ENCODE results near the gene NUMBL.

The NUMBL gene

GRCh38 chr19:40666803-40667438 lies 23.5 kb downstream of the NUMBL start:
- WGBS (ENCODE audit: insufficient coverage): 97% methylated on average over 6 of the region's 14 CpGs
- Histone ChIP-seq H3K27me3 (replicated peaks in 2 of 5; ENCODE audit: control insufficient read depth in 4 of 5, insufficient read depth in 5 of 5, low read length in 4 of 5) (no peaks in the 10 kb centered on the region), H3K27ac (ENCODE audit: insufficient read depth in 1 of 2, low read depth in 1 of 2, low read length in 2 of 2, poor library complexity in 1 of 2, severe bottlenecking in 2 of 2) (no peak overlapping the region), H3K9me3 (ENCODE audit: control extremely low read depth in 1 of 5, control insufficient read depth in 4 of 5, insufficient read depth in 2 of 5, low read depth in 1 of 5, low read length in 4 of 5) (peaks cover 0 to 16% (median 7%) of the 10 kb centered on the region in 5 experiments), H3K4me1 (ENCODE audit: control extremely low read depth in 1 of 4, control insufficient read depth in 4 of 4, insufficient read depth in 4 of 4, low read length in 3 of 4) (peaks cover 0 to 17% (median 12%) of the 10 kb centered on the region in 4 experiments), H3K4me3 (ENCODE audit: control insufficient read depth in 1 of 7, extremely low read depth in 1 of 7, insufficient read depth in 4 of 7, low read depth in 2 of 7, low read length in 6 of 7) (no peak overlapping the region), H3K36me3 (ENCODE audit: control insufficient read depth in 4 of 4, insufficient read depth in 4 of 4, low read length in 3 of 4) (peaks cover 18 to 50% (median 31%) of the 10 kb centered on the region in 4 experiments)
- DNase-seq: no peak
- CTCF ChIA-PET: no interaction called here
- POLR2A ChIA-PET: no interaction called here

- POLR2A ChIA-PET: interaction anchor here (1.0 to 1.8 kb wide), 2 partner anchors 27 to 114 kb away, joined by 3 to 6 read pairs; partner anchors contain the start of genes NUMBL and RAB4B
- Histone ChIP-seq H3K9me3 (ENCODE audit: control extremely low read depth in 1 of 5, control insufficient read depth in 4 of 5, insufficient read depth in 2 of 5, low read depth in 1 of 5, low read length in 4 of 5) (peaks cover 0 to 3% (median 0%) of the 10 kb centered on the region in 5 experiments), H3K27me3 (replicated peaks in 2 of 5; ENCODE audit: control insufficient read depth in 4 of 5, insufficient read depth in 5 of 5, low read length in 4 of 5) (no peaks in the 10 kb centered on the region), H3K27ac (ENCODE audit: insufficient read depth in 1 of 2, low read depth in 1 of 2, low read length in 2 of 2, poor library complexity in 1 of 2, severe bottlenecking in 2 of 2) (peak overlapping the region in 1 of 2 experiments; percentile 66), H3K4me1 (ENCODE audit: control extremely low read depth in 1 of 4, control insufficient read depth in 4 of 4, insufficient read depth in 4 of 4, low read length in 3 of 4) (peaks cover 0 to 17% (median 12%) of the 10 kb centered on the region in 4 experiments), H3K4me3 (ENCODE audit: control insufficient read depth in 1 of 7, extremely low read depth in 1 of 7, insufficient read depth in 4 of 7, low read depth in 2 of 7, low read length in 6 of 7) (peak overlapping the region; percentile 61 to 84 (median 72)), H3K36me3 (ENCODE audit: control insufficient read depth in 4 of 4, insufficient read depth in 4 of 4, low read length in 3 of 4) (peaks cover 5 to 22% (median 9%) of the 10 kb centered on the region in 4 experiments)
- CTCF ChIA-PET: interaction anchor here (0.6 to 3.5 kb wide), 18 partner anchors 7 to 200 kb away, joined by 3 to 20 read pairs (median 4); partner anchors contain the start of genes EGLN2 and NUMBL
- WGBS (ENCODE audit: insufficient coverage): 57% methylated on average over 13 of the region's 24 CpGs
- DNase-seq: peak in 2 of 3 donors; percentile 48 to 50
Observed at GRCh38 chr19:40663695-40664692, 26.5 kb downstream of the NUMBL start.

GRCh38 chr19:40662925-40663694 lies 27.3 kb downstream of the NUMBL start:
- H3K27ac ChIP-seq (ENCODE audit: insufficient read depth in 1 of 2, low read depth in 1 of 2, low read length in 2 of 2, poor library complexity in 1 of 2, severe bottlenecking in 2 of 2): peak overlapping the region in 1 of 2 experiments; percentile 66
- no peaks in the 10 kb centered on the region for H3K9me3 ChIP-seq (ENCODE audit: control extremely low read depth in 1 of 5, control insufficient read depth in 4 of 5, insufficient read depth in 2 of 5, low read depth in 1 of 5, low read length in 4 of 5)
- ChIA-PET CTCF (interaction anchor here (0.6 to 3.5 kb wide), 16 partner anchors 8 to 201 kb away, joined by 3 to 20 read pairs (median 4); partner anchors contain the start of gene NUMBL), POLR2A (interaction anchor here (0.6 to 1.8 kb wide), 4 partner anchors 28 to 115 kb away, joined by 3 to 6 read pairs (median 3); partner anchors contain the start of genes NUMBL and RAB4B)
- 0% methylated on average over 52 of the region's 60 CpGs for WGBS (ENCODE audit: insufficient coverage)
- peaks cover 0 to 17% (median 12%) of the 10 kb centered on the region in 4 experiments for H3K4me1 ChIP-seq (ENCODE audit: control extremely low read depth in 1 of 4, control insufficient read depth in 4 of 4, insufficient read depth in 4 of 4, low read length in 3 of 4)
- peaks cover 0 to 13% (median 2%) of the 10 kb centered on the region in 4 experiments for H3K36me3 ChIP-seq (ENCODE audit: control insufficient read depth in 4 of 4, insufficient read depth in 4 of 4, low read length in 3 of 4)
- no peaks in the 10 kb centered on the region for H3K27me3 ChIP-seq (replicated peaks in 2 of 5; ENCODE audit: control insufficient read depth in 4 of 5, insufficient read depth in 5 of 5, low read length in 4 of 5)
- peak overlapping the region; percentile 61 to 84 (median 72) for H3K4me3 ChIP-seq (ENCODE audit: control insufficient read depth in 1 of 7, extremely low read depth in 1 of 7, insufficient read depth in 4 of 7, low read depth in 2 of 7, low read length in 6 of 7)
- DNase-seq: peak; percentile 86 to 92 (median 91)

GRCh38 chr19:40661616-40662015 lies 28.8 kb downstream of the NUMBL start:
- Histone ChIP-seq H3K36me3 (ENCODE audit: control insufficient read depth in 4 of 4, insufficient read depth in 4 of 4, low read length in 3 of 4) (no peaks in the 10 kb centered on the region), H3K27ac (ENCODE audit: insufficient read depth in 1 of 2, low read depth in 1 of 2, low read length in 2 of 2, poor library complexity in 1 of 2, severe bottlenecking in 2 of 2) (no peak overlapping the region), H3K27me3 (replicated peaks in 2 of 5; ENCODE audit: control insufficient read depth in 4 of 5, insufficient read depth in 5 of 5, low read length in 4 of 5) (peaks cover 0 to under 1% (median 0%) of the 10 kb centered on the region in 5 experiments), H3K4me3 (ENCODE audit: control insufficient read depth in 1 of 7, extremely low read depth in 1 of 7, insufficient read depth in 4 of 7, low read depth in 2 of 7, low read length in 6 of 7) (no peak overlapping the region), H3K4me1 (ENCODE audit: control extremely low read depth in 1 of 4, control insufficient read depth in 4 of 4, insufficient read depth in 4 of 4, low read length in 3 of 4) (peaks cover 0 to 16% (median 12%) of the 10 kb centered on the region in 4 experiments), H3K9me3 (ENCODE audit: control extremely low read depth in 1 of 5, control insufficient read depth in 4 of 5, insufficient read depth in 2 of 5, low read depth in 1 of 5, low read length in 4 of 5) (no peaks in the 10 kb centered on the region)
- ChIA-PET CTCF (interaction anchor here (1.2 to 2.9 kb wide), 5 partner anchors 15 to 145 kb away, joined by 3 to 15 read pairs (median 4); no protein-coding TSS in a partner anchor), POLR2A (no interaction called here)
- DNase-seq: no peak
- 100% methylated on average over 1 of the region's 1 CpG for WGBS (ENCODE audit: insufficient coverage)

GRCh38 chr19:40659566-40659965 lies 30.9 kb downstream of the NUMBL start:
- DNase-seq: no peak
- WGBS (ENCODE audit: insufficient coverage): 97% methylated on average over 11 of the region's 11 CpGs
- H3K9me3 ChIP-seq (ENCODE audit: control extremely low read depth in 1 of 5, control insufficient read depth in 4 of 5, insufficient read depth in 2 of 5, low read depth in 1 of 5, low read length in 4 of 5): no peaks in the 10 kb centered on the region
- H3K36me3 ChIP-seq (ENCODE audit: control insufficient read depth in 4 of 4, insufficient read depth in 4 of 4, low read length in 3 of 4): no peaks in the 10 kb centered on the region
- ChIA-PET CTCF (interaction anchor here (2.9 kb wide), 1 partner anchor 147 kb away, joined by 15 read pairs; no protein-coding TSS in a partner anchor), POLR2A (no interaction called here)
- H3K4me1 ChIP-seq (ENCODE audit: control extremely low read depth in 1 of 4, control insufficient read depth in 4 of 4, insufficient read depth in 4 of 4, low read length in 3 of 4): peaks cover 0 to 14% (median 11%) of the 10 kb centered on the region in 4 experiments
- no peak overlapping the region for H3K4me3 ChIP-seq (ENCODE audit: control insufficient read depth in 1 of 7, extremely low read depth in 1 of 7, insufficient read depth in 4 of 7, low read depth in 2 of 7, low read length in 6 of 7)
- H3K27me3 ChIP-seq (replicated peaks in 2 of 5; ENCODE audit: control insufficient read depth in 4 of 5, insufficient read depth in 5 of 5, low read length in 4 of 5): peaks cover 0 to 2% (median 0%) of the 10 kb centered on the region in 5 experiments
- no peak overlapping the region for H3K27ac ChIP-seq (ENCODE audit: insufficient read depth in 1 of 2, low read depth in 1 of 2, low read length in 2 of 2, poor library complexity in 1 of 2, severe bottlenecking in 2 of 2)

- Histone ChIP-seq H3K27me3 (replicated peaks in 2 of 5; ENCODE audit: control insufficient read depth in 4 of 5, insufficient read depth in 5 of 5, low read length in 4 of 5) (peaks cover 0 to 2% (median 0%) of the 10 kb centered on the region in 5 experiments), H3K9me3 (ENCODE audit: control extremely low read depth in 1 of 5, control insufficient read depth in 4 of 5, insufficient read depth in 2 of 5, low read depth in 1 of 5, low read length in 4 of 5) (no peaks in the 10 kb centered on the region), H3K27ac (ENCODE audit: insufficient read depth in 1 of 2, low read depth in 1 of 2, low read length in 2 of 2, poor library complexity in 1 of 2, severe bottlenecking in 2 of 2) (no peak overlapping the region), H3K4me3 (ENCODE audit: control insufficient read depth in 1 of 7, extremely low read depth in 1 of 7, insufficient read depth in 4 of 7, low read depth in 2 of 7, low read length in 6 of 7) (no peak overlapping the region), H3K36me3 (ENCODE audit: control insufficient read depth in 4 of 4, insufficient read depth in 4 of 4, low read length in 3 of 4) (no peaks in the 10 kb centered on the region), H3K4me1 (ENCODE audit: control extremely low read depth in 1 of 4, control insufficient read depth in 4 of 4, insufficient read depth in 4 of 4, low read length in 3 of 4) (peaks cover 0 to 14% (median 11%) of the 10 kb centered on the region in 4 experiments)
- ChIA-PET POLR2A (no interaction called here), CTCF (no interaction called here)
- no peak for DNase-seq
- WGBS (ENCODE audit: insufficient coverage): 98% methylated on average over 4 of the region's 5 CpGs
Observed at GRCh38 chr19:40659116-40659515, 31.3 kb downstream of the NUMBL start.
